HG03045 (cell line): ENCODE data around the gene NELL1.
"Not testable (repeated sequence)": the region's sequence is repeated elsewhere in the genome, so short reads cannot be mapped to it uniquely, and the experiment has no call there.

Source experiments
- ATAC-seq: cut with Tn5 transposase; IDR thresholded peaks from one replicate; pipeline ENCODE4 v1.9.1; 2021; ENCODE audit warnings: mild to moderate bottlenecking, moderate library complexity; ENCODE audit not compliant: unreplicated experiment

The NELL1 gene

DNA sequence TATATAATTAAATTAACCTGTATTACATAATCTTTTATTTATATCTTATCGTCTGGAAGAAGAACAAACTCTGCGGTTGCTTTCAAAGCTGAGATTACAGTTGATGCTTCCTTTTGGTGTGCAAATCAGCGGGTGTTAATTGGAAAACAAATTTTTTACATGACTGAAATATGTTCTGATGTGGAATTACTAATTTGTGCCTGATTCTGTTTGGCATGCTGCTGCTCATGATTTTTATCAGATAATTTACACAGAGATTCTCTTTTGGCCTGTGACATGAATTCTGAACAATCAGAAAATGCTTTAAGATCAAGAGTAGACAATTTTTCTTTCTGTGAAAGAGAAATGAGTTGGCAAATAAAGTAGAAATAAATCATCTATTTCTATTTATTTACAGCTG is 510.8 kb downstream of the NELL1 start:
- ATAC-seq = no peak

GRCh38 chr11:21185959-21186358 is 516.6 kb downstream of the NELL1 start:
- ATAC-seq = no peak

GRCh38 chr11:21190181-21190580 is 520.8 kb downstream of the NELL1 start:
- ATAC-seq = no peak

DNA sequence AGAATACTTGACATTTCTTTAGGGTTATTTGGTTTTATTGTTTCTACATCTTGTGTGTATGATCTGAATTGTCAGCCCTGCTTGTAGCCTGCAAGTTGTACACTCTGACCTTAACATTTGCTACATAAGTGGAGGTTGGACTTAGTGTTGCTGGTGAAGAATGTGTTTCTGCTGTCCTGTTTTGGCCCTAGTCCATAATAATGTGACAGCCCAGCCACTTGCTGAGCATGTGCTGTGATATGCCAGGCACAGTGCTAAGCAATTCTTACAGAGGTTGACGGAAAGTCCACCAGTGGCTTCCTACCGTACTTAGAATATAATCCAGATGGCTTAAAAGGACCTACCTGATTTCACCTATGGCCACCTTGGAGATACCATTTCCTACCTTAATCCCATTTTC is 526.6 kb downstream of the NELL1 start:
- no peak for ATAC-seq

DNA sequence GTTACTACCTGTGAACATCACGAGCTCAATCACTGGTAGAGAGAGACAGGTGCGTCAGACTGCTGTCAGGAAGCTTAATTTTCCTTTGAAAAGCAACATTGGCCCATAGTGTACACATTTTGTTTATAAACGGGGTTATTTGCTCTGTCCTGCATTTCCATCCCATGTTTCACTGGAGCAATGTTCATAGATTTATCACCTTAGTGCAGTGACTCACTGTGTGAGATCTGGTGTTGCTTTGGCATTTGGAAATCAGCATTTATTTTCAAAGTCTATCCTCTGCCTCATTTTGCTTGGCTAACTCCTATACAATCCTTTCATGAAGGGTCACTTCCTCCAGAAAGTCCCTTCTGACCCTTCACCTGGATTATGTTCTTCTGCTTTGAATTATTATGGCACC is 529.1 kb downstream of the NELL1 start:
- no peak for ATAC-seq

DNA sequence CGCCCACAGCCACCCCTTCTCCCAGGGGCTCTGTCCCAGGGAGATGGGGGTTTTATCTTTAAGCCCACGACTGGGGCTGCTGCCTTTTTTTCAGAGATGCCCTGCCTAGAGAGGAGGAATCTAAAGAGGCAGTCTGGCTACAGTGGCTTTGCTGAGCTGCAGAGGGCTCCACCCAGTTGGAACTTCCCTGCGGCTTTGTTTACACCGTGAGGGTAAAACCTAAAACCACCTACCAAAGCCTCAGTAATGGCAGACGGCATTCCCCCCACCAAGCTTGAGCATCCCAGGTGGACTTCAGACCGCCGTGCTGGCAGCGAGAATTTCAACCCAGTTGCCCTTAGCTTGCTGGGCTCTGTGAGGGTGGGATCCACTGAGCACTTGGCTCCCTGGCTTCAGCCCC is 535.8 kb downstream of the NELL1 start:
- ATAC-seq = no peak

GRCh38 chr11:21225860-21226259 is 556.5 kb downstream of the NELL1 start:
- ATAC-seq = no peak

DNA sequence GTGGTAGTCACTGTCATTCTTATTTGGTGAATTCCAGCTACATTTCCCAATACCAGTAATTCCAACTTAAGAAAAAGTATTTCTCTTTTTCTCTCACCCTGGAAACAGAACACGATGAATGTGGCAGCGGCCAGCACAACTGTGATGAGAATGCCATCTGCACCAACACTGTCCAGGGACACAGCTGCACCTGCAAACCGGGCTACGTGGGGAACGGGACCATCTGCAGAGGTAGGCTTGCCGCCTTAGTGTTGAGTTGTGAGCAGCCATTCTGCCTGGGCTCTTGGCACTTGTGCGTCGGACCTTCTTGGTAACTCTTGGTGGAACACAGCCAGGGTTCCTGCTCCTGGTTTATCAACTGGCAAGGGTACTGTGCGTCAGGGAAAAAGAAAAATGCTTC is 559.8 kb downstream of the NELL1 start:
- ATAC-seq = no peak

- ATAC-seq = no peak
Observed at GRCh38 chr11:21250196-21250595, 580.8 kb downstream of the NELL1 start.

- ATAC-seq = no peak
Observed at GRCh38 chr11:21254055-21254454, 584.7 kb downstream of the NELL1 start.

DNA sequence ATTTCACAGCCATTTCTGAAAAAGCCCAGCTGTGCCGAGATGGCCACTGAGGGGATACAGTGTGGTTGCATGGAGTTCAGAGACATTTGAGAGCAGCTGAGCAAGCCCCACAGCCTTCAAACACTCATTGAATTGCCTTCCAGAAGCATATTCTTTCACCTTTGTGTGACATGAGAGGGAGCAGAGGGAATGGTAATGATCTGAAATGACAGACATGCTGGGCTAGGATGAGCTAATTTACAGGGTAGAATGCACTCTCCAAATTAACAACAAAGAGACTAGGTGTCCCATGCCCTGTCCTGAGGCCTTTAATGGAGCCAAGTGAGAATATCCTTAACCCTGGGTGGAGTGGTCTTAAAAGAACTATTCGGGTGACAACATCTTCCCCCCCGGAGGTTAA is 585.4 kb downstream of the NELL1 start:
- ATAC-seq = no peak

DNA sequence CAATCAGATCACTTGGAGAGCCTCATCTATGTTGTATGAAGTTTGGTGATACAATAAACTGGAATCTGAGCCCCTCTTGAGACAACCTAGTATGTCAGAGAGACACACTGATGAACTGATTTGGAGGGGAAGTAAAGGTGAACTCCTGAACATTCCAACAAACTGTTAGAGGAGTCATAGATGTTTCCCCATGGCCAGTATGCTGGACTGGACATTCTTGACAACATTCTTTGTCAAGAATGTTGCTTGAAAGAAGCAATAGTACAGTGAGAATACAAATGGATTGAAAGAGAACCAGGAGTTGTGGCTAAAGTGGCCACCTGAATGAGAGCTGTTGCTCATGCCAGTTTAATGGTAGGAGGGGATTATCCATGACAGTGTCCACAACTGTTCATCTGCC is 588.1 kb downstream of the NELL1 start:
- no peak for ATAC-seq

DNA sequence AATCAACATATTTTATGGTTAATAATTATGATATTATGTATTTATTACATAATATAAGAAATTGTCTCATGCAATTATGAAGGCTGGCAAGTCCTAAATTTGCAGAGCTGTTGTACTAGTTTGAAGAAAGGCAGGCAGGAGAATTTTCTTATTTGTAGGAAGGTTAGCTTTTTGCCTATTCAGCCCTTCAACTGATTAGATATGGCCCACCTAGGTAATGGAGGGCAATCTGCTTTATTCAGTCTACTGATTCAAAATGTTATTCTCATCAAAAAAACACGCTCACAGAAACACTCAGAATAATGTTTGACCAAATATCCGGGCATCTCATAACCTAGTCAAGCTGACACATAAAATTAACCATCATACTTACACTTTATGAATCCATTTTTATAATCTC is 589.0 kb downstream of the NELL1 start:
- no peak for ATAC-seq

DNA sequence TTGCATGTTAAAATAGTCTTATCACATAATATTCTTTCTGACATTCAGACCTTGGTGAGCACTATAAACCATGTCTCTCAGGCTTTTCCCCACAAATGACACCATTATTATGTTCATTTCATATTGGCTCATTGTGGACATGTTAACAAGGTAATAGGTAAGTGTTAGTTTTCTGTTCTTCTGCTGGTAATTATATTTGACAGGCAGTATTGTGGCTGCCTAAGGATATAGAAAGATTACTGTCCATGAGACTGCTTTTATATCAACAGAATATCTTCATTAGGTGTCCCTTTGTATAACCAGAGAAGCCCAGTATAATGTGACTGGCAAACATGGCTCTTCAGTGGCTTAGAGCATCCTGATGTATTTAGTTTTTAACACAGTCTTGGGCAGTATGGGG is 590.7 kb downstream of the NELL1 start:
- no peak for ATAC-seq

DNA sequence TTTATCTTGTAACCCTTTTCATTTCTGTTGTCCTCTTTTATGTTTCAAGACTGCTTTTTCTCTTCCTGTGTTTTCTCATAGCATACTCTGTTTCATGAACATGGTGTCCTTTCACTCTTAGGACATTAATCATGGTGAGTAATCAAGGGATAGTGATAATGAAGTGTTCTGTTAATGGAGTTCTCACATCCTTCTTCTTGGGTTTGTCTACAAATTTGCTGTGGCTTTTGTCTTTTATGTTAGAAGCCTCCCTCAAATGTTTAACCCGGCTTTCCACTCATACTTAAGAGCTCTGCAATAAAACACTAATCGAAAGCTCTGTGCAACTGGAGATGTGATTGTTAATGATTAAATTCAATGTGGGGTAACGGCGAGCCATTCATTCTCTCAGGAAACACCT is 593.6 kb downstream of the NELL1 start:
- ATAC-seq = no peak

GRCh38 chr11:21264125-21264524 is 594.7 kb downstream of the NELL1 start:
- no peak for ATAC-seq

DNA sequence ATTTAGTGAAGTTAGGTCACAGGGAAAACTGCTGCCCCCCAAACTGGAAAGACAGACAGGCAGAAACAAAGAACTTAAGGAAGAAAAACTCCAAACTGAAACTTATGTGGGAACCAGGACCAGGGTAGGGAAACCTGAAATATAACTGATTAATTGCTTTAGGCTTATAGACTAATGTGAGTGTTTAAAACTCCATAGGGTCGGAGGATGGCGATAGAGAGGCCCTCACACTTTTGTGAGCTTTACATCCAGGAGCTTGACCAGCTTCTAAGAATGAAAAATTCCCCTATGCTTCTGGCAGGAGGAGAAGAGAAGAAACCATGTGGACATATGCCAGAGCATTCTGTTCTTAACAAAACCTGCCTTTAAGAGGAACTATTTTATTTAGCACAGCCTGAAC is 598.6 kb downstream of the NELL1 start:
- no peak for ATAC-seq

GRCh38 chr11:21272139-21272538 is 602.8 kb downstream of the NELL1 start:
- not testable (repeated sequence) for ATAC-seq

- ATAC-seq = no peak
Observed at GRCh38 chr11:21278840-21279239, 609.5 kb downstream of the NELL1 start.

DNA sequence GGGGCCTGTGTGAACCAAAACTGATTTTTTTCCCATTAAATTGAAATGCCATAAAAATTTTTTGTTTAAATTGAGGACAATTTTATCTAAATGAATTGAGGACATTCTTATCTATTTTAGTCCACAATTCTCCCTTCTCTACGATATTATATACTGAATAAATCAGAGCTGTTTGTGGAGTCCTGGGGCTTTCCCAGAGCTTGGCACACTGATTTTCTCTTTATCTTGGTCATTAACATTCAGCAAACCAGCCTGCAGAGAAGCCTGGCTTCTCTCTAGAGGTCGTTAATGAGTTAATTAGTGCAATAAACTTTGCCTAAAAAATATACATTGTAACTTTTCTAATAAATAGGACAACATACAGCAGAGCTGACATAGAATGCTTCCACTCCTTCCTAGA is 615.7 kb downstream of the NELL1 start:
- no peak for ATAC-seq

- no peak for ATAC-seq
Observed at GRCh38 chr11:21289686-21290085, 620.3 kb downstream of the NELL1 start.

- no peak for ATAC-seq
Observed at GRCh38 chr11:21295508-21295907, 626.1 kb downstream of the NELL1 start.

- ATAC-seq = no peak
Observed at GRCh38 chr11:21301981-21302380, 632.6 kb downstream of the NELL1 start.
